T-helper 1 cell treated with Interleukin-12 subunit alpha and Interleukin-12 subunit beta and Interleukin-4 antibody, amounts not matched to agents 30 μg/mL and 1 μg/mL, for 36 hours (primary cell): ENCODE data around the gene MFN1.

ENCODE experiments used
- H3K27ac Mint-ChIP-seq: one replicate; pipeline ENCODE4 v1.8.0; 2021; ENCODE audit warnings: mild to moderate bottlenecking, mixed read lengths
- H3K27me3 Mint-ChIP-seq: one replicate; pipeline ENCODE4 v1.8.0; 2021; ENCODE audit warnings: low read depth, mixed read lengths
- H3K36me3 Mint-ChIP-seq: one replicate; pipeline ENCODE4 v1.8.0; 2021; ENCODE audit warnings: low read depth, mixed read lengths
- H3K4me1 Mint-ChIP-seq: one replicate; pipeline ENCODE4 v1.8.0; 2021; ENCODE audit warnings: low read depth, mixed read lengths
- H3K4me3 Mint-ChIP-seq: one replicate; pipeline ENCODE4 v1.8.0; 2021; ENCODE audit warnings: mild to moderate bottlenecking, moderate library complexity, mixed read lengths
- H3K9me3 Mint-ChIP-seq: one replicate; pipeline ENCODE4 v1.8.0; 2021; ENCODE audit warnings: mixed read lengths

MFN1 gene

DNA sequence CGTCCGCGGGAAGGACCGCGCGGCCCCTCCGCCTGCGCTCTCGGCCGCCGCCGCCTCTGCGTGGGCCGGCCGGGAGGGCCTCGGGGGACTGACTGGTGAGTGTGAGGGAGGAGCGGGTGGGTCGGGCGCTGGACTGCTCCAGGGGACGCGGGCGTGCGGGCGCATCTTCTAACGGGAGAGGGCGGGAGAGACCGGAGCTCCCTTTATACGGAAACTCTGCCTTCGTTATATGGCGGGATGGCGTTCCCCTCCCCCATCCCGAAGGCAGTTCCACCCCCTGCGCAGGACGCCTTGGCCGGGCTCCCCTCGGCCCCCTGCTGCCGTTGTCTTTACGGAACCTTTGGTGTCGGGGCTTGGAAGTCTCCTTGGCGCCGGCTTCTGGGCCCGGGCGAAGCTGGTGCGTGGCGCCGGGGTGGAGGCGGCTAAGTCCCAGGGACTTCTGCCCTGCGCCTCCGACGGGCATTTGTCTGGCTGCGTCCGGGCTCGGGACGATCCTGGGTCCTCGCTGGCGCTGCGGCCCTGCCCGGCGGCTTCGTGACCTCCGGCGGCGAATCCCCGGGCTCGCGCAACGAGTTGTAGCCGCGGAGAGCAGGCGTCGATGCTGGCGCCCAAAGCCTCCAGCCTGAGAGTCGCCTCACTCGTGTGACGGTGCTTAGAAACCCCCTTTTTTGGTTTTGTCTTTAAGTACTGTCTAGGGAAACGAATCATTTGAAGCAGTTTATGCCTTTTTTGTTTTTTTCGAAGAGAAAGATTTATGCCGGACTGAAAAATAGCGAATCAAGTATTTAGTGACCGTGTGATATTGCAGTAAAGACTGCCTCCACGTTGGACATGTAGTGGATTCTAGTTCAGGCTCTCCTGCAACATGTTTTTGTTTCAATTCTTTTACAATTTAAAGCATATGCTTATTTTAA is 24.1 kb upstream of the MFN1 start:
- H3K27ac Mint-ChIP-seq = peak overlapping the region; percentile 97
- peaks cover 21% of the 10 kb centered on the region for H3K27me3 Mint-ChIP-seq
- H3K36me3 Mint-ChIP-seq = peaks cover 11% of the 10 kb centered on the region
- H3K4me1 Mint-ChIP-seq = peaks cover 30% of the 10 kb centered on the region
- peak overlapping the region; percentile 92 for H3K4me3 Mint-ChIP-seq
- H3K9me3 Mint-ChIP-seq = no peaks in the 10 kb centered on the region

DNA sequence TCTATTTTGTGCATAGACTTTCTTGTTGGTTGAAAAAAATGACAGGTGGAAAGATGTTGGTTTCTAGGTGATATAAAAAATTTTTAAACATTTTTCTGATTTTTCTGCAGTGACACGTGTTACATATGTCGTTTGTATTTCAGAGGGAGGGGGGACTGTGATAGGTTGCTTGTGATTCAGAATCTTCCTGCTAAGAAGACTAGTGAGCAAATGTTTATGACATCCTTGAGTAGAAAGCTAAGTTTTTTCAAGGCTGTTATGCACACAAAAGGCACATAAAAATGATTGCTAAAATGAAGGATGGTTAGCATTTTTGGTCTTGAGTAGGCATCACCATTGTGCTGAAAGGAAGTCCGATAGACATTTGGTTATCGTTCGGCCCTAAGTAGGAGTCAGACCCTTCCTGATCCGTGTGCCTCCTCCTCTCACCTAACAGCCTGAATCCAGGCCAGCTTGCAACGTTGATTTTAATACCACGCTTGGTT is 23.2 kb upstream of the MFN1 start:
- peaks cover 30% of the 10 kb centered on the region for H3K4me1 Mint-ChIP-seq
- peaks cover 18% of the 10 kb centered on the region for H3K27me3 Mint-ChIP-seq
- H3K4me3 Mint-ChIP-seq = peak overlapping the region; percentile 92
- H3K27ac Mint-ChIP-seq = peak overlapping the region; percentile 97
- H3K9me3 Mint-ChIP-seq = no peaks in the 10 kb centered on the region
- H3K36me3 Mint-ChIP-seq = peaks cover 15% of the 10 kb centered on the region

DNA sequence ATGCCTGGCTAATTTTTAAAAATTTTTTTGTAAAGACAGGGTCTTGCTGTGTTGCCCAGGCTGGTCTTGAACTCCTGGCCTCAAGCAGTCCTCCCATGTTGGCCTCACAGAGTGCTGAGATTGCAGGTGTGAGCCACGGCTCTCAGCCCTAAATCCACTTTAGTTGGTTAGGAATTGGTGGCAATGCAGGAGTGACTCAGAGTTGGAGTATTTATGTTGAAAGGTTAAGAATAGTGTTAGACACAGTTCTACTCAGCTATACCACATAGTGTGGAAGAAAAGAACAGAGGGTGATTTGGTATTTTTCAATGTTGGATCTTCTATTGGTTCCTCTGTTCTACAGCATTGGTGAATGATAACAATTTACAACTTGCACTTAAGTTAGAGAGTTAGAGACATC is 17.1 kb upstream of the MFN1 start:
- Mint-ChIP-seq H3K4me1 (peaks cover 6% of the 10 kb centered on the region), H3K4me3 (no peak overlapping the region), H3K27ac (no peak overlapping the region), H3K36me3 (peaks cover 35% of the 10 kb centered on the region), H3K27me3 (no peaks in the 10 kb centered on the region), H3K9me3 (no peaks in the 10 kb centered on the region)

DNA sequence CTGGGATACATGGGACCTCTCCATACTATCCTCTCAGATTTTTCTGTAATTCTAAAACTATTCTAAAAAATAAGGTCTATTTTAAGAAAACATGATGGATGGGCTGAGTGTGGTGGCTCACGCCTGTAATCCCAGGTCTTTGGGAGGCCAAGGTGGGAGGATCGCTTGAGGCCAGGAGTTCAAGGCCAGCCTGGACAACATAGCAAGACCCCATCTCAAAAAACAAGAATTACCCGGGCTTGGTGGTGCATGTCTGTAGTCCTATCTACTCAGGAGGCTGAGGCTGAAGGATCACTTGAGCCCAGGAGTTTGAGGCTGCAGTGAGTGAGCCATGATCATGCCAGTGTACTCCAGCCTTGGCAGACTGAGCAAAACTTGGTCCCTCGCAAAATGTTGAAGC is 15.3 kb upstream of the MFN1 start:
- Mint-ChIP-seq H3K36me3 (peaks cover 38% of the 10 kb centered on the region), H3K27me3 (no peaks in the 10 kb centered on the region), H3K27ac (no peak overlapping the region), H3K4me1 (peaks cover 6% of the 10 kb centered on the region), H3K9me3 (no peaks in the 10 kb centered on the region), H3K4me3 (no peak overlapping the region)

DNA sequence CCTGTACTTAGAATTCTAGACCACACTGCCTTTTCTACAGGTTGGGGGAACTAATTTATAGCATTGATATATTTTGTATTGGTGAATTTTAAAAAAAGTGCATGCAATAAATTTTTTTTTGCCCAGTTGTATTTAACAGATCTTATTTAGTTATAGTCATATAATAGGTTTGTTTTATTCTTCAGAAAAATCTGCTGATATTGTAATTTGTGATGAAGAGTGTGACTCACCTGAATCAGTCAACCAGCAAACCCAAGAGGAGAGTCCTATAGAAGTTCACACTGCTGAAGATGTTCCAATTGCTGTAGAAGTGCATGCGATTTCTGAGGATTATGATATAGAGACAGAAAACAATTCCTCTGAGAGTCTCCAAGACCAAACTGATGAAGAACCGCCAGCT is 14.4 kb upstream of the MFN1 start:
- Mint-ChIP-seq H3K9me3 (no peaks in the 10 kb centered on the region), H3K4me3 (no peak overlapping the region), H3K36me3 (peaks cover 35% of the 10 kb centered on the region), H3K27me3 (no peaks in the 10 kb centered on the region), H3K27ac (no peak overlapping the region), H3K4me1 (no peaks in the 10 kb centered on the region)

DNA sequence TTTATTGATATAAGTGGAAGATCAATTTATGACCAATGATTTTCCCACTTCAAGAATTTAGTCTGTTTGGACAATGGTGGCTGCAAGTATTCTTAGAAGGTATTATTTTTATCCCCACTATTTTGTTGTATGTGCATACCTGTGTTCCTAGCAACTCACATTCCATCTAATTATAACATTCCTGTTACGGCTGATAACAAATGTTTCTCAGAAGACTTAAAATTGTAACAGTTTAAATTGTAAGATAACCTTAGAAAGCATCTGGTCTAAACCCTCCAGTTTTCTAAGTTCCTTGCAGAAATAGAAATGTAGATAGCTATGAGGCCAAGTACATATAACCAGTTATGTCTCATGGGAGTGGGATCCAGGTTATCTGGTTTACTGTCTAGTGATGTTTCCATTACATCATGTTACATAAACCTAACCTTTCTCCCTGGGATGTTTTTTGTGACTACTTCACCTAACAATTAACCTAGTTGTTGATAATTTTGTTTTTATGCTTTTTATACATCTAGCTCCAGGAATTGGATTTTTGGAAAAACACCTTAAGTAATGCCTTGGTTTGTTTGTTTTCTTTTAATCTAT is 11.1 kb upstream of the MFN1 start:
- Mint-ChIP-seq H3K27me3 (no peaks in the 10 kb centered on the region), H3K9me3 (no peaks in the 10 kb centered on the region), H3K27ac (no peak overlapping the region), H3K36me3 (peaks cover 19% of the 10 kb centered on the region), H3K4me1 (peaks cover 1% of the 10 kb centered on the region), H3K4me3 (no peak overlapping the region)

DNA sequence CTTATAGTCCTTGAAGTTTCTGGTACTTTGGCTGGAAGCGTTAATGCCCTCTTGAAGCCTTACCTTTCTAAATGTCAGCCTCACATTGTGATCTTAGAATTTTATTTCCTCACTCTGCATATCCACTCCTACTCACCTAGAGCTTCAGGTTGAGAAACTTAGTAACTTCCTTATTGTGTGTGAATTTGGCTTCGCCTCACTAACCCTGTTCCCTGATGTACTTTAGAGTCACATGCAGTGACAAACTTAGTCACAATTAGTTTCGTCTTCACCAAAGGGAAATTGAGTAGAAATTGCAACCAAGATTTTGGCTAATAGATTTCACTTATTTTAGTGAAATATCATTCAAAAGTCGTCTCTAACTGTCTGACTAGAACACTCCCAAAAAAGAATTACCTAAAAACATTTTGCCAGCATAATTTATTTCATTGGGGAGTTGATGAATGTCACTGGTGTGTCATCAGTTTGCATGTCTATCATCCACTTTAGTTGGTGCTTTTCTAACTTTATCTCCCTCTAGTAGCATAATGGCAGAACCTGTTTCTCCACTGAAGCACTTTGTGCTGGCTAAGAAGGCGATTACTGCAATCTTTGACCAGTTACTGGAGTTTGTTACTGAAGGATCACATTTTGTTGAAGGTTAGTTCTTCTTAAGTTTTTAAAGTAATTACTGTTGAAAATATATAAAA is 960 bp downstream of the MFN1 start:
- Mint-ChIP-seq H3K36me3 (peaks cover 17% of the 10 kb centered on the region), H3K27ac (peak overlapping the region; percentile 94), H3K4me3 (peak overlapping the region; percentile 98), H3K9me3 (no peaks in the 10 kb centered on the region), H3K4me1 (peaks cover 20% of the 10 kb centered on the region), H3K27me3 (no peaks in the 10 kb centered on the region)

DNA sequence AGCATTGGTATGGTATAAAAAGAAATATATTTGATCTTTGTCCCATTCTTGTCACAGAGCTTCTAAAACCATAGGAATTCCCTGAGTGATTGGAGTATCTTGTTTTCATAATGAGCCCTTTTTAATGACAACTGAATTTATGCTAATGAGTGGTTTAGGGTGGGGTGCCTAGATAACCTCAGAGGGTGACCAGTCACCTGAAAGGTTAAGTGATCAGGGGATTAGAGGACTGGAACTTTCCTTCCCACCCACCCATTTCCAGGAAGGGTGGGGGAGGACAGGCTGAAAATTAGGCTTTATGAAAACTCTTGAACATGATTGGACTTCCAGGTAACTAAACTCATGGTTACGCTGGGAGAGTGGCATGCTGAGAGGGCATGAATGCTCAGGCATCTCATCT is 8.5 kb downstream of the MFN1 start:
- H3K4me3 Mint-ChIP-seq = no peak overlapping the region
- no peak overlapping the region for H3K27ac Mint-ChIP-seq
- no peaks in the 10 kb centered on the region for H3K9me3 Mint-ChIP-seq
- peaks cover 12% of the 10 kb centered on the region for H3K4me1 Mint-ChIP-seq
- no peaks in the 10 kb centered on the region for H3K27me3 Mint-ChIP-seq
- H3K36me3 Mint-ChIP-seq = peaks cover 54% of the 10 kb centered on the region

DNA sequence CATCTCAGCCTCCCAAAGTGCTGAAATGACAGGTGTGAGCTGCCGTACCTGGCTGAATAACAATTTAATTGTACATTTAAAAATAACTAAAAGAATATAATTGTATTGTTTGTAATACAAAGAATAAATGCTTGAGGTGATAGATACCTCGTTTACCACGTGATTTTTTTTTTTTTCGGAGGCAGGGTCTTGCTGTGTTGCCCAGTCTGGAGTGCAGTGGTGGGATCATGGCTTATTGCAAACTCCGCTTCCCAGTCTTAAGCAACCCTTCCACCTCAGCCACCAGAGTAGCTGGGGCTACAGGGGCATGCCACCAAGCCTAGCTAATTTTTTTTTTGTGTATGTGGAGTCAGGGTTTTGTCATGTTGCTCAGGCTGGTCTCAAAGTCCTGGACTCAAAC is 15.8 kb downstream of the MFN1 start:
- Mint-ChIP-seq H3K4me3 (no peak overlapping the region), H3K27ac (no peak overlapping the region), H3K9me3 (no peaks in the 10 kb centered on the region), H3K4me1 (no peaks in the 10 kb centered on the region), H3K27me3 (no peaks in the 10 kb centered on the region), H3K36me3 (peaks cover 33% of the 10 kb centered on the region)

DNA sequence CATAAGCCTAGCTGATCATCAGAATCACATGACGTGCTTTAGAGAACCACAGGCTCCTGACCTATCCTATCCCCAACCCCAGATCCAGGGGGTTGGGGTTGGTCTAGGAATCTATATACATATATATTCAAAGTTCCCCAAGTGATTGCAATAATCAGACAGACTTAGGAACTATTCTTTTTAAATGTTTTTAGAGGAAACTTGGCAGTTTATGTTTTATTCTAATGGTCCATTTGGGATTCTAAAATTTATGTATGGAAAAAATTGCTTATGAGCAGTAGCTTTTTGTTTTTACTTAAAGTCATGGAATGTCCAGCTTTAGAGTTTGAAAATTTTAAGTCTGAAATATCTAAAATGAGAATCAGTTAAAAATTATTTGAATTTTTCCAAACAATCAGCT is 22.1 kb downstream of the MFN1 start:
- Mint-ChIP-seq H3K36me3 (peaks cover 21% of the 10 kb centered on the region), H3K4me3 (no peak overlapping the region), H3K4me1 (no peaks in the 10 kb centered on the region), H3K27ac (no peak overlapping the region), H3K9me3 (no peaks in the 10 kb centered on the region), H3K27me3 (no peaks in the 10 kb centered on the region)

DNA sequence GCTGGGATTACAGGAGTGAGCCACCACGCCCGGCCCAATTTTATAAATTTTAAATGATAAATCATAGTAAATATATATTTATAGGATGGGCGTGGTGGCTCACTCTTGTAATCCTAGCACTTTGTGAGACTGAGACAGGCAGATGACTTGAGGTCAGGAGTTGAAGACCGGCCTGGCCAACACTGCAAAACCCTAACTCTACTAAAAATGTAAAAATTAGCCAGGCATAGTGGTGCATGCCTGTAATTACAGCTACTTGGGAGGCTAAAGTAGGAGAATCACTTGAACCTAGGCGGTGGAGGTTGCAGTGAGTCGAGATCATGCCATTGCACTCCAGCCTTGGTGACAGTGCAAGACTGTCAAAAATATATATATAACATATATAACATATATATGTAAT is 26.4 kb downstream of the MFN1 start:
- no peak overlapping the region for H3K4me3 Mint-ChIP-seq
- H3K9me3 Mint-ChIP-seq = no peaks in the 10 kb centered on the region
- no peak overlapping the region for H3K27ac Mint-ChIP-seq
- H3K4me1 Mint-ChIP-seq = no peaks in the 10 kb centered on the region
- H3K36me3 Mint-ChIP-seq = peaks cover 26% of the 10 kb centered on the region
- no peaks in the 10 kb centered on the region for H3K27me3 Mint-ChIP-seq

DNA sequence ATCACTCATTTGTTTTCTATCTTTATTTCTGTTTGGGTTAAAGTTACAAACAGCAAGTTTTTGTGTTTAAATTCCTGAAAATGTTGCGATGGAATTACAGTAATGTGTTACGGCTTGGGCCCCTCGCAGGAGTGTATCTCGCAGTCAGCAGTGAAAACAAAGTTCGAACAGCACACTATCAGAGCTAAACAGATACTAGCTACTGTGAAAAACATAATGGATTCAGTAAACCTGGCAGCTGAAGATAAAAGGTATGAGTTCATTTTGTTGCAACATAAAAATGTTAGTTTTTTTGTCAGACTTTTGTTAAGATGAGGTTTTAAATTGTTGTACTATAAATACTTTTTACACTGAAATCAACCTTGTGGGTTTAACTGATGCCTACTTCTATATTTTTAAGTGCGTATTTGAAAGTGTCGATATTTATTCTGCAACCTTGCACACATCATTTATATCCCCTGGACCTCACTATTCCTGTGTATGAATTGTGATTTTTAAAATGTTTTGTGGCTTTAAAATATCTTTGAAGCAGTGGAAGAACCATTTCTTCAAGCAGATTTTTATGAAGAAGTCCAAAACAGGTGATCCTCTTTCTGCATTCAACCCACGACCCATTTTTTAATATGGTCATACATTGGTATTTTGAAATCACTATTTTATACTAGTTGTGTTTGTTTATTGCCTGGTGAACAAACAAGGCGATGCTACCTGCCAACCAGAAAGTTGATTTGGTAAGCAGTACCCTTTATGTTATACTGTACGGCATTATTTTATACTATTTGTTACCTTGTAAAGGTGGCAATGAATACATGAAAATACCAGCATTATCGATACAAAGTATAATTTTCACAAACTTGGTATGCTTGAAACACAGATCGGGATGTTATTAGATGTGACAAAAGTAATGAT is 27.8 kb downstream of the MFN1 start:
- Mint-ChIP-seq H3K36me3 (peaks cover 32% of the 10 kb centered on the region), H3K4me3 (no peak overlapping the region), H3K9me3 (no peaks in the 10 kb centered on the region), H3K27ac (no peak overlapping the region), H3K4me1 (no peaks in the 10 kb centered on the region), H3K27me3 (no peaks in the 10 kb centered on the region)

DNA sequence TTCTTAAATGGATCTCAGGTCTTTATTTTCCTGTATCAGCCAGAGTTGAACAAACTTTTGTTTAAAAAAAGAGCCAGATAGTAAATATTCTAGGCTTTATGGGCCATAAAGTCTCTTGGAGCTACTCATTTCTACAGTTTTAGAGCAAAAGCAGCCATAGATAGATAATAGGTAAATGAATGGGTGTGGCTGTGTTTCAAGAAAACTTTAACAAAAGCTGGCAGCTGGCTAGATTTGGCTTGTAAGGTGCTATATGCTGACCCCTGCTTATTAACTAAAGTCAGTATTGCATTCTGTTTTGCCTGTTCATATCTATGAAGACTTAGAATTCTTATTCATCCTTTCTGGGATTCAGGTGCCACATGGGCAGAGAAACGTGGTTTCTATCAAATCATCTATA is 29.0 kb downstream of the MFN1 start:
- Mint-ChIP-seq H3K4me1 (no peaks in the 10 kb centered on the region), H3K4me3 (no peak overlapping the region), H3K27ac (no peak overlapping the region), H3K9me3 (no peaks in the 10 kb centered on the region), H3K27me3 (no peaks in the 10 kb centered on the region), H3K36me3 (peaks cover 30% of the 10 kb centered on the region)

DNA sequence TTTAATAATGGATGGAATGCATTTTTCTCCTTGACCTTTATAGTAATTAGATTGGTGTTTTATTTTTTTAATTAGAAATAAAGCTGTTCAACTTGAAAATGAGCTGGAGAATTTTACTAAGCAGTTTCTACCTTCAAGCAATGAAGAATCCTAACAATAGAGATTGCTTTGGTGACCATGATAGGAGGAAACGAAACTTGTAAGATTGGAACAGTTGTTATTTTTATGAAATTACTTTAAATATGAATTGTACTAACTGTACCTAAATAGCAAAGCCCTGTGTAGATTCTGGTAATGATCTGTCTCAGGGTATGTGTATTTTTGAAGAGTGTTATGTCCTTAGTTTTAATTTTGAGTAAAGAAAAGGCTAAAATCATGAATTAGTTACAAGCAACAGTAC is 44.4 kb downstream of the MFN1 start:
- no peak overlapping the region for H3K4me3 Mint-ChIP-seq
- peaks cover 24% of the 10 kb centered on the region for H3K36me3 Mint-ChIP-seq
- no peaks in the 10 kb centered on the region for H3K4me1 Mint-ChIP-seq
- no peaks in the 10 kb centered on the region for H3K9me3 Mint-ChIP-seq
- no peaks in the 10 kb centered on the region for H3K27me3 Mint-ChIP-seq
- H3K27ac Mint-ChIP-seq = no peak overlapping the region
